GM12874 (cell line): ENCODE data around the gene TRPC6.

Experiments used
- CTCF ChIP-seq: IDR thresholded peaks from 2 replicates; pipeline ENCODE4 v1.5.1; 2011; ENCODE audit warnings: low read depth, mild to moderate bottlenecking, control low read depth, low read length, moderate library complexity; ENCODE audit not compliant: insufficient read depth

Gene TRPC6

GRCh38 chr11:101453682-101454081 is 130.1 kb downstream of the TRPC6 start:
- no peak for TF ChIP-seq CTCF

- TF ChIP-seq CTCF, result no peak
Observed at GRCh38 chr11:101448881-101449442, 134.8 kb downstream of the TRPC6 start.

- no peak for TF ChIP-seq CTCF
Observed at GRCh38 chr11:101446726-101447125, 137.1 kb downstream of the TRPC6 start.

- no peak for TF ChIP-seq CTCF
Observed at GRCh38 chr11:101446238-101446637, 137.6 kb downstream of the TRPC6 start.

GRCh38 chr11:101445761-101446160 is 138.0 kb downstream of the TRPC6 start:
- no peak for TF ChIP-seq CTCF

- no peak for TF ChIP-seq CTCF
Observed at GRCh38 chr11:101444851-101445250, 139.0 kb downstream of the TRPC6 start.

- no peak for TF ChIP-seq CTCF
Observed at GRCh38 chr11:101444164-101444563, 139.6 kb downstream of the TRPC6 start.
